Lower leg skin (tissue), 3 donors: Measurements from ENCODE around the gene CABP4.

Experiments
- POLR2A ChIP-seq, 2 donors: fragments of 450-650 bp; IDR thresholded peaks; one replicate each; pipeline ENCODE4 v1.6.1; 2016 to 2017; ENCODE audit warnings: antibody characterized with exemption in 2 of 2, mild to moderate bottlenecking in 1 of 2, moderate library complexity in 1 of 2
- TF ChIP-seq, protein P1 (sequence below), 3 donors: fragments of 450-650 bp; IDR thresholded peaks; one replicate each; pipeline ENCODE4 v1.5.1; 2016; ENCODE audit warnings: antibody characterized with exemption in 3 of 3, mild to moderate bottlenecking in 3 of 3, moderate library complexity in 2 of 3

DNA sequence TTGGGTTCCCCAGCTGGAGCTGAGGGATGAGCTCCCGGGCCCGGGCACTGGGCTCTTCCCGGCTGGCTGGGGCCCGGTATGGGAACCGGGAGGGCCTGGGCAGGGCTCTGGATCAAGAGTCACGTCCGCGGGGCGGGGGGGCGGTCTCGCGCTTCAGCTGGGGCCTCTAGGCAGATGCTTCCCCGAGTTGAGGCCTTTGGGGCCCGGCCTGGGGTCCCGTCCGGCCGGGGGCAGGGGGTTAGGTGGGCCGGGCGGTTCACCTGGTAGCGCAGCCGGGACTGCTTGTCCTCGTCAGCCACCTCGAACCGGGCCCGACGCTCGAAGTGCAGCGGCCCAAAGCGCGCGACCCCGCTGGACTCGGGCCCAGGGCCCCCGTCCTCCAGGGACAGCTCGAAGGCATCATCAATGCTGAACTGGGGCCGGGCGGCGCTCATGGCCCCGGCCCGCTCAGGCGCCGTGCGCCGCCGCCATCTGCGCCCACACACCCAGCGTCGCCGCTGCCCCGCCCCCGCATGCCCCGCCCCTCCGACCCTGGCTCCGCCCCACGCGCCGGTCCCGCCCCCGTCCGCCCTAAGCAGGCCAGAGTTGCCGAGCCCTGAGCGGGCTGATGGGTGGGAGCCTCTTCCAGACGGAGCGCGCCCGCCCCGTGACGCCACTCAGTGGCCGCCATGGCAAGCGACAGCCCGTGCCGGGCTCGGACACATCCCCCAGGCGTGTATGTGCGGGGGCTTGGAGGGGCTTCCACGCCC, 13.8 kb downstream of the CABP4 start, which contains the start of gene TMEM134:
- peak in 1 of 2 donors; percentile 10 for TF ChIP-seq POLR2A (IDR thresholded peaks at IDR 0.05)
- TF ChIP-seq, protein P1, sequence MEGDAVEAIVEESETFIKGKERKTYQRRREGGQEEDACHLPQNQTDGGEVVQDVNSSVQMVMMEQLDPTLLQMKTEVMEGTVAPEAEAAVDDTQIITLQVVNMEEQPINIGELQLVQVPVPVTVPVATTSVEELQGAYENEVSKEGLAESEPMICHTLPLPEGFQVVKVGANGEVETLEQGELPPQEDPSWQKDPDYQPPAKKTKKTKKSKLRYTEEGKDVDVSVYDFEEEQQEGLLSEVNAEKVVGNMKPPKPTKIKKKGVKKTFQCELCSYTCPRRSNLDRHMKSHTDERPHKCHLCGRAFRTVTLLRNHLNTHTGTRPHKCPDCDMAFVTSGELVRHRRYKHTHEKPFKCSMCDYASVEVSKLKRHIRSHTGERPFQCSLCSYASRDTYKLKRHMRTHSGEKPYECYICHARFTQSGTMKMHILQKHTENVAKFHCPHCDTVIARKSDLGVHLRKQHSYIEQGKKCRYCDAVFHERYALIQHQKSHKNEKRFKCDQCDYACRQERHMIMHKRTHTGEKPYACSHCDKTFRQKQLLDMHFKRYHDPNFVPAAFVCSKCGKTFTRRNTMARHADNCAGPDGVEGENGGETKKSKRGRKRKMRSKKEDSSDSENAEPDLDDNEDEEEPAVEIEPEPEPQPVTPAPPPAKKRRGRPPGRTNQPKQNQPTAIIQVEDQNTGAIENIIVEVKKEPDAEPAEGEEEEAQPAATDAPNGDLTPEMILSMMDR (IDR thresholded peaks at IDR 0.05), result peak in 1 of 3 donors; percentile 49
